HG03432 (cell line): ENCODE measurements around the gene ATP8B1.
"Not testable (repeated sequence)": the region's sequence is repeated elsewhere in the genome, so short reads cannot be mapped to it uniquely, and the experiment has no call there.

ENCODE experiments used
- ATAC-seq: cut with Tn5 transposase; IDR thresholded peaks from one replicate; pipeline ENCODE4 v1.9.1; 2021; ENCODE audit warnings: mild to moderate bottlenecking, moderate library complexity; ENCODE audit not compliant: unreplicated experiment

Gene ATP8B1

GRCh38 chr18:57733861-57734260 lies 69.3 kb downstream of the ATP8B1 start:
- ATAC-seq: no peak

- no peak for ATAC-seq
These were observed 73.0 kb downstream of the ATP8B1 start for GRCh38 chr18:57730146-57730545.

GRCh38 chr18:57728941-57729511 lies 74.1 kb downstream of the ATP8B1 start:
- no peak for ATAC-seq

GRCh38 chr18:57727952-57728807 lies 74.9 kb downstream of the ATP8B1 start:
- ATAC-seq: no peak

- not testable (repeated sequence) for ATAC-seq
These were observed 83.7 kb downstream of the ATP8B1 start for GRCh38 chr18:57719211-57719935.

- no peak for ATAC-seq
These were observed 86.6 kb downstream of the ATP8B1 start for GRCh38 chr18:57716549-57716948.

- ATAC-seq: no peak
These were observed 87.4 kb downstream of the ATP8B1 start for GRCh38 chr18:57715671-57716070.

- ATAC-seq: no peak
These were observed 88.0 kb downstream of the ATP8B1 start for GRCh38 chr18:57715073-57715472.

GRCh38 chr18:57710226-57710625 lies 92.9 kb downstream of the ATP8B1 start:
- ATAC-seq: no peak

GRCh38 chr18:57709335-57709734 lies 93.8 kb downstream of the ATP8B1 start:
- ATAC-seq: no peak

- no peak for ATAC-seq
These were observed 94.8 kb downstream of the ATP8B1 start for GRCh38 chr18:57708288-57708687.

- no peak for ATAC-seq
These were observed 97.1 kb downstream of the ATP8B1 start for GRCh38 chr18:57705832-57706595.

GRCh38 chr18:57705011-57705410 lies 98.1 kb downstream of the ATP8B1 start:
- no peak for ATAC-seq

- no peak for ATAC-seq
These were observed 104.4 kb downstream of the ATP8B1 start for GRCh38 chr18:57698571-57699276.

- no peak for ATAC-seq
These were observed 105.7 kb downstream of the ATP8B1 start for GRCh38 chr18:57697426-57697825.

- no peak for ATAC-seq
These were observed 106.8 kb downstream of the ATP8B1 start for GRCh38 chr18:57696271-57696670.

GRCh38 chr18:57691363-57691762 lies 111.8 kb downstream of the ATP8B1 start:
- ATAC-seq: no peak

GRCh38 chr18:57687970-57688369 lies 115.1 kb downstream of the ATP8B1 start:
- no peak for ATAC-seq

- ATAC-seq: no peak
These were observed 119.6 kb downstream of the ATP8B1 start for GRCh38 chr18:57683470-57683869.
